Measurements from ENCODE around the gene CYBA. TPM values are rescaled to one million over a fixed set of nuclear protein-coding genes. Genes with fewer than 3 reads are reported as not detected.
A peak's percentile ranks its signal among the peaks of the same experiment; 100 is the strongest.

The CYBA gene
- total RNA-seq, 1 donor from 2014 or later = 90.8 TPM

DNA sequence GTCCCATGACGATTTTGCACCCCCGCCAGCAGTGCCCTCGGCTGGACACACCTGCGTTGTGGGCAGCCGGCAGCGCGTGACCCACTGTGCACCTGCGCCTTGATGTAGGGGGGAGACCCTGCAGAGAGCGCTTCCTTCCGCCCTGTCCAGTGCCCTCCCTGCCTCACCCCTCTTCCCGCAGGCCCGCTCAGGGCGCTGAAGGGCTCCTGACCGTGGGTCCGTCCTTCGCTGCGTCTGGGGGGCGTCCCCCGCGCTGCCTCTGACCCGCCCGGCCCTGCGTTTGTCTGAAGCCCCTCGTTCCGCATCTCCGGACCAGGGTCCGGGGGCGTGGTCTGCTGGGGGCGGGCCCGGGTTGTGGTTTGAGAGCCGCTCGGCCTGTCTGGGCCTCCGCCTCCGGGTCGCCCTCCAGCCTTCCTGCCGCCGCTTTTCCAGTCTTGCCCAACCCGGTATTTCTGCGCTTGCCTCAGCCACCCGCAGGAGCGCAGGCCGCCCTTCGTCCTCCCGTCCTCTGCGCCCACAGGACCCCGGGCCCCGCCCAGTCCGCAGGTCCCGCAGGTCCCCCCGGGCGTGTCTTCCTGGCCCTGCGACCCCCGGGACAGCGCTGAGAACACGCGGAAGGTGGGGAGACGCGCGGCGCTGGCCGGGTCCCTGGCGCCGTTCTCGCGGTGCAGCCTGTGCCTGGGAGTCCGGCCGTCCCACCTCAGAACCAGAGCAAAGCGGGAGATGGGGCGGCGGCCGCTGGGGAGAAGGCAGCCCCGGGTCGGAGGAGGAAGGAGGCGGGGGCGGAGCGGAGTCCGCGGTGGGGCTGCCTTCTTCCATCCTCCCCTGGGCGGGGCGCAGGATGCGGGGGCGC, 16.5 kb downstream of the CYBA start:
- Histone ChIP-seq H3K4me3 (ENCODE audit: low read length in 3 of 3) (no peak overlapping the region), H3K4me1 (ENCODE audit: control insufficient read depth in 3 of 3, insufficient read depth in 3 of 3, low read length in 3 of 3) (peaks cover under 1 to 5% (median under 1%) of the 10 kb centered on the region in 3 donors), H3K9me3 (ENCODE audit: control insufficient read depth in 3 of 3, low read length in 3 of 3) (no peaks in the 10 kb centered on the region), H3K36me3 (ENCODE audit: control insufficient read depth in 3 of 3, insufficient read depth in 3 of 3, low read length in 3 of 3) (peaks cover 17 to 32% (median 22%) of the 10 kb centered on the region in 3 donors), H3K27ac (ENCODE audit: low read depth, low read length) (no peak overlapping the region), H3K27me3 (ENCODE audit: control insufficient read depth in 3 of 3, insufficient read depth in 3 of 3, low read length in 3 of 3) (peaks cover 17 to 33% (median 26%) of the 10 kb centered on the region in 3 donors), H3K9ac (ENCODE audit: low read depth in 1 of 3, low read length in 3 of 3) (peak overlapping the region in 1 of 3 donors; percentile 40)

DNA sequence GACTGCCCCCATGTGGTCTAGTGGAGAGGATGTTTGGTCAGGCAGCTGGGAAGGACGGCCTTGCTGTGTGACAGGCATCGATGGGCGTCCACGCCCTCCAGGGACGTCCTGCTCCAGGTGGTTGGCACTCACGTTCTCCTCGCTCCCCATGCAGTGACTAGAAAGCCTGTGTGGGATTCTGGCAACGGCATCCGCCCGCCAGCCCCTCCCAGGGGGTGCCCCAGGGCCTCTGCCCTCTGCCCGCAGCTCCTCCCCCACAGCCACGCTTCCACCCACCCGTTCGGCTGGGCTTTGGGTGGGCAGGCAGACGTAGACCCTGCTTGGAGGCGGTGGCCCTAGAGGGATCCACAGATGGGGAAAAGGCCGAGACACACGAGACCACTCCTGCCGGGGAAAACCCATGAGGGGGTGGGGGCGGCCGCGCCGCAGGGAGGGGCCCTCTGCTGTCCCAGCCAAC, 17.1 kb downstream of the CYBA start:
- no peak overlapping the region for H3K9ac ChIP-seq (ENCODE audit: low read depth in 1 of 3, low read length in 3 of 3)
- no peaks in the 10 kb centered on the region for H3K9me3 ChIP-seq (ENCODE audit: control insufficient read depth in 3 of 3, low read length in 3 of 3)
- peaks cover 11 to 27% (median 20%) of the 10 kb centered on the region in 3 donors for H3K27me3 ChIP-seq (ENCODE audit: control insufficient read depth in 3 of 3, insufficient read depth in 3 of 3, low read length in 3 of 3)
- H3K4me1 ChIP-seq (ENCODE audit: control insufficient read depth in 3 of 3, insufficient read depth in 3 of 3, low read length in 3 of 3) = no peaks in the 10 kb centered on the region
- no peak overlapping the region for H3K4me3 ChIP-seq (ENCODE audit: low read length in 3 of 3)
- peaks cover 19 to 34% (median 23%) of the 10 kb centered on the region in 3 donors for H3K36me3 ChIP-seq (ENCODE audit: control insufficient read depth in 3 of 3, insufficient read depth in 3 of 3, low read length in 3 of 3)
- H3K27ac ChIP-seq (ENCODE audit: low read depth, low read length) = no peak overlapping the region

DNA sequence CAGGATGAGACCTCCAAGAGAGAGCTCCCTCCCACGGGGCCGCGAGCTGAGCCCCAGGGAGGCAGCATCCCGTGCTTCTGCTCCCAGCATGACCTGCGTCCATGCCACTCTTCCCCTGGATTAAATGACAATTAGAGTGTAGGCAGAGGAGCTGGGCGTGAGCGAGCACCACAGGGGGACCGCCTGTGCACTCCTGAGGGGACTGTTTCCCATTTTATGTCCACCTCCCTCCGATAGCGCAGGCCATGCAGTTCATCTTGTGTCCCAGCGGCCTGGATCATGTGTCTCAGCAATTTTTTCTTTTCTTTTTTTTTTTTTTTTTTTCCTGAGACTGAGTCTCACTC, 18.3 kb downstream of the CYBA start:
- Histone ChIP-seq H3K4me1 (ENCODE audit: control insufficient read depth in 3 of 3, insufficient read depth in 3 of 3, low read length in 3 of 3) (peaks cover 0 to 2% (median 0%) of the 10 kb centered on the region in 3 donors), H3K36me3 (ENCODE audit: control insufficient read depth in 3 of 3, insufficient read depth in 3 of 3, low read length in 3 of 3) (peaks cover 28 to 40% (median 33%) of the 10 kb centered on the region in 3 donors), H3K4me3 (ENCODE audit: low read length in 3 of 3) (no peak overlapping the region), H3K27ac (ENCODE audit: low read depth, low read length) (no peak overlapping the region), H3K27me3 (ENCODE audit: control insufficient read depth in 3 of 3, insufficient read depth in 3 of 3, low read length in 3 of 3) (peaks cover 0 to 16% (median 10%) of the 10 kb centered on the region in 3 donors), H3K9me3 (ENCODE audit: control insufficient read depth in 3 of 3, low read length in 3 of 3) (no peaks in the 10 kb centered on the region), H3K9ac (ENCODE audit: low read depth in 1 of 3, low read length in 3 of 3) (no peak overlapping the region)

- H3K9ac ChIP-seq (ENCODE audit: low read depth in 1 of 3, low read length in 3 of 3) = no peak overlapping the region
- H3K27ac ChIP-seq (ENCODE audit: low read depth, low read length) = no peak overlapping the region
- H3K36me3 ChIP-seq (ENCODE audit: control insufficient read depth in 3 of 3, insufficient read depth in 3 of 3, low read length in 3 of 3) = peaks cover 31 to 44% (median 38%) of the 10 kb centered on the region in 3 donors
Measured at GRCh38 chr16:88631920-88632586, 18.8 kb downstream of the CYBA start.

DNA sequence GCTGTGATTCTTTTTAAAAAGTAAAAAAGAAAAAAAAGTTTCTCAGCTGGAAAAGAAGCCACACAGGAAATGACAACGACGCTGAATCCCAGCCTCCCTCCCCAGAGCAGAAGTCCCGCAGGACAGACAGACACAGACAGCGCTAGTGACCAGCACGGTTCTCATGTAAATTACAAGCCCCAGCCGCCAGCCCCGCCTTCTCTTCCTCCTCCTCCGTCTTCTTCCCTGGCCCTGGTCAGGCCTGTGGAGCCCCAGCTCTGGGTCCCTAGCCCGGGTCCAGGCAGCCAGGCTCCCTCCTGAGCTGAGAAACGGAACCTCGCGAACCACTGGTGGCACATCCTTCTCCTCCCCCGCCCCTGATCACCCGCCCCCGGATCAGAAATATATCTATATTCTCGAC, 19.5 kb downstream of the CYBA start:
- Histone ChIP-seq H3K4me3 (ENCODE audit: low read length in 3 of 3) (no peak overlapping the region), H3K36me3 (ENCODE audit: control insufficient read depth in 3 of 3, insufficient read depth in 3 of 3, low read length in 3 of 3) (peaks cover 34 to 44% (median 41%) of the 10 kb centered on the region in 3 donors), H3K4me1 (ENCODE audit: control insufficient read depth in 3 of 3, insufficient read depth in 3 of 3, low read length in 3 of 3) (peaks cover 0 to 2% (median 0%) of the 10 kb centered on the region in 3 donors), H3K27me3 (ENCODE audit: control insufficient read depth in 3 of 3, insufficient read depth in 3 of 3, low read length in 3 of 3) (peaks cover 0 to 15% (median 2%) of the 10 kb centered on the region in 3 donors), H3K27ac (ENCODE audit: low read depth, low read length) (no peak overlapping the region), H3K9me3 (ENCODE audit: control insufficient read depth in 3 of 3, low read length in 3 of 3) (no peaks in the 10 kb centered on the region), H3K9ac (ENCODE audit: low read depth in 1 of 3, low read length in 3 of 3) (no peak overlapping the region)

More at GRCh38 chr16:88631920-88632586, 18.8 kb downstream of the CYBA start:
- Histone ChIP-seq H3K9me3 (ENCODE audit: control insufficient read depth in 3 of 3, low read length in 3 of 3) (no peaks in the 10 kb centered on the region), H3K4me3 (ENCODE audit: low read length in 3 of 3) (no peak overlapping the region), H3K4me1 (ENCODE audit: control insufficient read depth in 3 of 3, insufficient read depth in 3 of 3, low read length in 3 of 3) (peaks cover 0 to 2% (median 0%) of the 10 kb centered on the region in 3 donors), H3K27me3 (ENCODE audit: control insufficient read depth in 3 of 3, insufficient read depth in 3 of 3, low read length in 3 of 3) (peaks cover 0 to 15% (median 7%) of the 10 kb centered on the region in 3 donors)

DNA sequence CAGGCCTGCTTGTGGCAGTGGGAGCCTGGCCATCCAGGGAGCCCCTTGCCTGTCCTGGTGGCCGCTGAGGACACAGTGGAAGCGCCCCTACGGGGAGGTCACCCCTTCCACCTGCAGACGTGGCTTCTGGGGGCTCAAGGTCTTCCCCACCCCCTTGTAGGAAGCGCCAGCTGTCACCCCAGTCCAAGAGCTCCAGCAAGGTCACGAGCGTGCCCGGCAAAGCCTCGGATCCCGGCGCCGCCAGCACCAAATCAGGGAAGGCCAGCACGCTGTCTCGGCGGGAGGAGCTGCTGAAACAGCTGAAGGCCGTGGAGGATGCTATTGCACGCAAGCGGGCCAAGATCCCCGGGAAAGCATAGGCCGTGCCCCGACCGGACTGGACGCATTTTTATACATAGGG, 19.9 kb downstream of the CYBA start:
- H3K4me3 ChIP-seq (ENCODE audit: low read length in 3 of 3) = no peak overlapping the region
- peaks cover 0 to 13% (median 0%) of the 10 kb centered on the region in 3 donors for H3K27me3 ChIP-seq (ENCODE audit: control insufficient read depth in 3 of 3, insufficient read depth in 3 of 3, low read length in 3 of 3)
- H3K27ac ChIP-seq (ENCODE audit: low read depth, low read length) = peak overlapping the region; percentile 12
- peaks cover 38 to 44% (median 41%) of the 10 kb centered on the region in 3 donors for H3K36me3 ChIP-seq (ENCODE audit: control insufficient read depth in 3 of 3, insufficient read depth in 3 of 3, low read length in 3 of 3)
- no peak overlapping the region for H3K9ac ChIP-seq (ENCODE audit: low read depth in 1 of 3, low read length in 3 of 3)
- no peaks in the 10 kb centered on the region for H3K9me3 ChIP-seq (ENCODE audit: control insufficient read depth in 3 of 3, low read length in 3 of 3)
- peaks cover 0 to 2% (median 0%) of the 10 kb centered on the region in 3 donors for H3K4me1 ChIP-seq (ENCODE audit: control insufficient read depth in 3 of 3, insufficient read depth in 3 of 3, low read length in 3 of 3)

- H3K9me3 ChIP-seq (ENCODE audit: control insufficient read depth in 3 of 3, low read length in 3 of 3) = no peaks in the 10 kb centered on the region
- H3K4me3 ChIP-seq (ENCODE audit: low read length in 3 of 3) = no peak overlapping the region
- peaks cover 0 to 2% (median 0%) of the 10 kb centered on the region in 3 donors for H3K4me1 ChIP-seq (ENCODE audit: control insufficient read depth in 3 of 3, insufficient read depth in 3 of 3, low read length in 3 of 3)
- H3K27ac ChIP-seq (ENCODE audit: low read depth, low read length) = no peak overlapping the region
- H3K27me3 ChIP-seq (ENCODE audit: control insufficient read depth in 3 of 3, insufficient read depth in 3 of 3, low read length in 3 of 3) = peaks cover 0 to 8% (median 0%) of the 10 kb centered on the region in 3 donors
- H3K9ac ChIP-seq (ENCODE audit: low read depth in 1 of 3, low read length in 3 of 3) = no peak overlapping the region
- peaks cover 39 to 45% (median 42%) of the 10 kb centered on the region in 3 donors for H3K36me3 ChIP-seq (ENCODE audit: control insufficient read depth in 3 of 3, insufficient read depth in 3 of 3, low read length in 3 of 3)
Measured at GRCh38 chr16:88630433-88630832, 20.4 kb downstream of the CYBA start.

- peaks cover 0 to 2% (median 0%) of the 10 kb centered on the region in 3 donors for H3K4me1 ChIP-seq (ENCODE audit: control insufficient read depth in 3 of 3, insufficient read depth in 3 of 3, low read length in 3 of 3)
- no peak overlapping the region for H3K4me3 ChIP-seq (ENCODE audit: low read length in 3 of 3)
- peaks cover 0 to 3% (median 0%) of the 10 kb centered on the region in 3 donors for H3K27me3 ChIP-seq (ENCODE audit: control insufficient read depth in 3 of 3, insufficient read depth in 3 of 3, low read length in 3 of 3)
- H3K36me3 ChIP-seq (ENCODE audit: control insufficient read depth in 3 of 3, insufficient read depth in 3 of 3, low read length in 3 of 3) = peaks cover 45 to 51% (median 48%) of the 10 kb centered on the region in 3 donors
- H3K9me3 ChIP-seq (ENCODE audit: control insufficient read depth in 3 of 3, low read length in 3 of 3) = no peaks in the 10 kb centered on the region
- H3K9ac ChIP-seq (ENCODE audit: low read depth in 1 of 3, low read length in 3 of 3) = no peak overlapping the region
- no peak overlapping the region for H3K27ac ChIP-seq (ENCODE audit: low read depth, low read length)
Measured at GRCh38 chr16:88629835-88630234, 21.0 kb downstream of the CYBA start.

- H3K9me3 ChIP-seq (ENCODE audit: control insufficient read depth in 3 of 3, low read length in 3 of 3) = no peaks in the 10 kb centered on the region
- peaks cover 0 to 2% (median 0%) of the 10 kb centered on the region in 3 donors for H3K4me1 ChIP-seq (ENCODE audit: control insufficient read depth in 3 of 3, insufficient read depth in 3 of 3, low read length in 3 of 3)
- peaks cover 0 to under 1% (median 0%) of the 10 kb centered on the region in 3 donors for H3K27me3 ChIP-seq (ENCODE audit: control insufficient read depth in 3 of 3, insufficient read depth in 3 of 3, low read length in 3 of 3)
- H3K9ac ChIP-seq (ENCODE audit: low read depth in 1 of 3, low read length in 3 of 3) = no peak overlapping the region
- H3K4me3 ChIP-seq (ENCODE audit: low read length in 3 of 3) = no peak overlapping the region
- peaks cover 58 to 60% (median 59%) of the 10 kb centered on the region in 3 donors for H3K36me3 ChIP-seq (ENCODE audit: control insufficient read depth in 3 of 3, insufficient read depth in 3 of 3, low read length in 3 of 3)
- H3K27ac ChIP-seq (ENCODE audit: low read depth, low read length) = no peak overlapping the region
Measured at GRCh38 chr16:88628512-88628974, 22.3 kb downstream of the CYBA start.

Measured in skeletal muscle tissue (tissue), 4 donors.